Left lung (tissue), 10 donors: Measurements from ENCODE around the gene UBE2M. TPM values are rescaled to one million over a fixed set of nuclear protein-coding genes. Genes with fewer than 3 reads are reported as not detected.

Source experiments
- ATAC-seq: fragments of 200-7000 bp; cut with Tn5 transposase; one replicate; pipeline ENCODE4 v1.9.1; 2020; ENCODE audit warnings: moderate library complexity
- DNase-seq, 4 donors: peaks; one replicate each; pipeline ENCODE4 v3.0.0-alpha.2; 2013 to 2020
- H3K27ac ChIP-seq, 2 donors: fragments of 200-600 bp; sonication (generic) in 1 of 2; one replicate each; pipeline versions ENCODE4 v1.5.0 to v1.8.0; 2020 to 2021
- H3K27me3 ChIP-seq, 2 donors: fragments of 200-600 bp; sonication (generic) in 1 of 2; one replicate each; pipeline versions ENCODE4 v1.5.0 to v1.8.0; 2020 to 2021
- H3K36me3 ChIP-seq, 2 donors: fragments of 200-600 bp; sonication (generic) in 1 of 2; one replicate each; pipeline versions ENCODE4 v1.5.0 to v1.8.0; 2020 to 2021
- H3K4me1 ChIP-seq, 2 donors: fragments of 200-600 bp; one replicate each; pipeline ENCODE4 v1.8.0; 2021
- H3K4me3 ChIP-seq, 2 donors: fragments of 200-600 bp; sonication (generic) in 1 of 2; one replicate each; pipeline versions ENCODE4 v1.5.0 to v1.8.0; 2020 to 2021; ENCODE audit warnings: mild to moderate bottlenecking in 1 of 2
- H3K9me3 ChIP-seq, 2 donors: fragments of 200-600 bp; sonication (generic) in 1 of 2; one replicate each; pipeline versions ENCODE4 v1.5.0 to v1.8.0; 2020 to 2021
- intact Hi-C, 2 donors: fragments of 100-400 bp; cut with DNase I; formaldehyde crosslinking; loops; one replicate each; pipeline versions ENCODE4 v1.11.2 to v1.14.2; 2022
- polyA plus RNA-seq, 6 donors: library from polyadenylated mRNA; unstranded; fragments of 120-200 nt; gene quantifications; one replicate each; pipeline ENCODE4 v1.2.1, GENCODE V29; 2013; ENCODE audit not compliant: insufficient read length in 6 of 6
- total RNA-seq, 2 donors: library from RNA; stranded (reverse); fragmentation: NEBNext Ultra II Directional; extraction: Animal tissue kit (Norgen Biotek cat#: 25700); gene quantifications; one replicate each; pipeline ENCODE4 v1.2.1, GENCODE V29; 2021
- TF ChIP-seq, protein P1 (sequence below), 2 donors: fragments of 200-600 bp; sonication (generic) in 1 of 2; IDR thresholded peaks; one replicate each; pipeline versions ENCODE4 v1.5.0 to v1.8.0; 2021; ENCODE audit warnings: antibody characterized with exemption in 2 of 2
- donor health status: DM: no; HTN: yes; CAD: no.
- donor health status: DM: no; HTN: no; CAD: no.

The UBE2M gene
- total and polyA plus RNA-seq, 8 donors = 54.9 to 85.9 (median 74.0) TPM

DNA sequence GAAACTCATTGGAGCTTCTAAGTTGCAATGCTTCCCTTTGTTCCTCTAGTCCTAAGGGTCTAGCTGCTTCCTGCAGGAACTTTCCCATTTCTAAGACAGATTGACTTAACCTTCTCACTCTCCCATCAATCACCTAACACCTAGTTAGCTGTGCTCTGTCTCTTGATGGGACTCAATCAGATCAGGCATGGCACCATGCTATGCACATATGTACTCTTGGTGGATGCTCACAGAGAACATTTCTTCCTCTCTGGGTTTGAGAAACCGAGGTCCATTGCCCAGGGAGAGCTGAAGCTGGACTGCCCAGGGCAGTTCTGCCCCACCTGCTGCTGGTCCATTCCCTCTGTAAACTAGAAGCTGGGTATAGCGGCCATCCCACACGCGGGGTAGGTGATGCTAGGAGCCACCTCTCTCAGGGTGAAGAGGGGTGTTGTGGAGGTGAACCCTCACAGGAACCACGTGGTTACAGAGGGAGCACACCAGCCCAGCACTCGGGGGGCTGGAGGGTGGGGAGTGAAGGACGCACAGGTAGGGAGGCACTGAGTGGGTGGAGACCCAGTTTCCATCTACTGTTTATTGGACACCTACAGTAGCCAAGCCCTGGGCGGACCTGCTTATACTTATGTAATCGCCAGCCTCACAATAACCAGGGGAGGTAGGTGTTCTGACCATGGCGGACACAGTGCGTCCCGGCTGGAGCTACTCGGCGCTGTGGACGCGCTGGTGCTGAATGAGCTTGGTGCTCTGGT is 3.1 kb upstream of the UBE2M start:
- Histone ChIP-seq H3K9me3 (no peaks in the 10 kb centered on the region), H3K27ac (no peak overlapping the region), H3K4me3 (peak overlapping the region; percentile 21 to 31), H3K27me3 (peaks cover 0 to 39% of the 10 kb centered on the region in 2 donors), H3K36me3 (peaks cover 0 to 9% of the 10 kb centered on the region in 2 donors), H3K4me1 (peaks cover 22 to 44% of the 10 kb centered on the region in 2 donors)
- ATAC-seq = no peak
- TF ChIP-seq, protein P1, sequence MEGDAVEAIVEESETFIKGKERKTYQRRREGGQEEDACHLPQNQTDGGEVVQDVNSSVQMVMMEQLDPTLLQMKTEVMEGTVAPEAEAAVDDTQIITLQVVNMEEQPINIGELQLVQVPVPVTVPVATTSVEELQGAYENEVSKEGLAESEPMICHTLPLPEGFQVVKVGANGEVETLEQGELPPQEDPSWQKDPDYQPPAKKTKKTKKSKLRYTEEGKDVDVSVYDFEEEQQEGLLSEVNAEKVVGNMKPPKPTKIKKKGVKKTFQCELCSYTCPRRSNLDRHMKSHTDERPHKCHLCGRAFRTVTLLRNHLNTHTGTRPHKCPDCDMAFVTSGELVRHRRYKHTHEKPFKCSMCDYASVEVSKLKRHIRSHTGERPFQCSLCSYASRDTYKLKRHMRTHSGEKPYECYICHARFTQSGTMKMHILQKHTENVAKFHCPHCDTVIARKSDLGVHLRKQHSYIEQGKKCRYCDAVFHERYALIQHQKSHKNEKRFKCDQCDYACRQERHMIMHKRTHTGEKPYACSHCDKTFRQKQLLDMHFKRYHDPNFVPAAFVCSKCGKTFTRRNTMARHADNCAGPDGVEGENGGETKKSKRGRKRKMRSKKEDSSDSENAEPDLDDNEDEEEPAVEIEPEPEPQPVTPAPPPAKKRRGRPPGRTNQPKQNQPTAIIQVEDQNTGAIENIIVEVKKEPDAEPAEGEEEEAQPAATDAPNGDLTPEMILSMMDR (IDR thresholded peaks at IDR 0.05) = no peak
- intact Hi-C loops = no loop called here
- DNase-seq = no peak

DNA sequence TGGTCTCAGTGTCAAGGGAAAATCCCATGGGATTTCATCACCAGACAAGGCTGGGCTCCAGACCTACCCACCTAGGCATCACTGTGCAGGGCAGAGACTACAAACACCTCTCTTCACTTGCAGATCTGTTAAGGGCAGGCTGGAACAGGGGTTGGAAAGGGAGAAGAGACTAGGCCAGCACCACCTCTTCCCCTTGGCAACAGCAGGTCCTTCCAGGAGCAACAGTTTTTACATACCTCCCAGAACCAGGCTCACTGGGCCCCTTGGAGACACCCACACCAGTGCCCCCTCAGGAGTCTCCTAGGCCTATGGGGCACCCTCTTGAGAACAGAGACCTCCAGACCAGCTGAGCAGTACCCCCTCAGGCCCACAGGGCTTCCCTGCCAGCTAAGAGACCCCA is 2.5 kb upstream of the UBE2M start:
- no peak overlapping the region for H3K4me3 ChIP-seq
- peak in 1 of 4 donors; percentile 24 for DNase-seq
- H3K27me3 ChIP-seq = peaks cover 0 to 39% of the 10 kb centered on the region in 2 donors
- no peak for ATAC-seq
- H3K27ac ChIP-seq = no peak overlapping the region
- TF ChIP-seq, protein P1 (IDR thresholded peaks at IDR 0.05) = no peak
- intact Hi-C loops = no loop called here
- peaks cover 0 to 14% of the 10 kb centered on the region in 2 donors for H3K36me3 ChIP-seq
- no peaks in the 10 kb centered on the region for H3K9me3 ChIP-seq
- H3K4me1 ChIP-seq = peaks cover 22 to 51% of the 10 kb centered on the region in 2 donors

DNA sequence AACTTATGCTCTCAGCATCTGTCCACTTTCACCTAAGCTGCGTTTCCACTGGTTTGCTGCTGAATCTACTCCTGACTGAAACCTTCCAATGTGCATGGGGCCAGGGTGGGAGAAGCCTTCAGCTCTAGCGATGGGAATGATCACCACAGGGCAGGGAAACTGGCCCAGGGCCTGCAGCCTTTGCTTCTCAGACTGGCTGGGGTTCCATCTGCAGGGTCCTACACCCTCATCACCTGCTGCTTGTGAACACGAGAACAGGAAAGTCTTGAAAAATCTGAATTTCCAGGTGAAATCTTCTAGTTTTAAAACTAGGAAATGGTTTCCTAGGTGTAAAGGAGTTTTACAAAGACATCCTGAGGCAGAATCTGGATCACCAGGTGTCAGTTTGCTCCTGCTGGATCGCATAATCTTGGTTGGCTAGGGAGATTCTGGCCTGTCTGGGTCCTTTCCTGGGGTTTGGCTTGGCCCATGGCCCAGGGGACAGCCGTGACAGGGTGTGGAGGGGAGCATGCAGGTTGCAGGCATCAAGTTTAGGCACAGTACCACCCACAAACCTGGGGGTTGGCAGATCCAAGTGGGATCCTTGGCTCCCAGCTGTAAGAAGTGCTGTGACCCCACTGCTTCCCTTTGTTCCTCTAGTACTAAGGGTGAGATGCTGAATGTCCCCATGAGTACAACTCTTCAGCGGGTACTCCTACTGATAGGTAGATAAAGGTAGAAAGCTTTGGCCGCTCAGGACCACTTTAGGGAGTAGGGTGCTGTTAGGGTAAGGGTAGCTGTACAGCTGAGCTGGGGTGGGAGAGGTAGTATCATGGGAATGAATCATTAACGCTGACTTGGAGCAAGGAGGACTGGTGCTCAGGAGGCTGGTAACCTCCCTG is 1.8 kb upstream of the UBE2M start:
- intact Hi-C loops = no loop called here
- H3K9me3 ChIP-seq = no peaks in the 10 kb centered on the region
- TF ChIP-seq, protein P1 (IDR thresholded peaks at IDR 0.05) = no peak
- H3K4me3 ChIP-seq = peak overlapping the region; percentile 74 to 78
- ATAC-seq (no peak), DNase-seq (peak in 1 of 4 donors; percentile 39)
- H3K4me1 ChIP-seq = peaks cover 27 to 57% of the 10 kb centered on the region in 2 donors
- H3K27me3 ChIP-seq = peaks cover 0 to 39% of the 10 kb centered on the region in 2 donors
- H3K27ac ChIP-seq = peak overlapping the region; percentile 100
- H3K36me3 ChIP-seq = peaks cover 0 to 20% of the 10 kb centered on the region in 2 donors

DNA sequence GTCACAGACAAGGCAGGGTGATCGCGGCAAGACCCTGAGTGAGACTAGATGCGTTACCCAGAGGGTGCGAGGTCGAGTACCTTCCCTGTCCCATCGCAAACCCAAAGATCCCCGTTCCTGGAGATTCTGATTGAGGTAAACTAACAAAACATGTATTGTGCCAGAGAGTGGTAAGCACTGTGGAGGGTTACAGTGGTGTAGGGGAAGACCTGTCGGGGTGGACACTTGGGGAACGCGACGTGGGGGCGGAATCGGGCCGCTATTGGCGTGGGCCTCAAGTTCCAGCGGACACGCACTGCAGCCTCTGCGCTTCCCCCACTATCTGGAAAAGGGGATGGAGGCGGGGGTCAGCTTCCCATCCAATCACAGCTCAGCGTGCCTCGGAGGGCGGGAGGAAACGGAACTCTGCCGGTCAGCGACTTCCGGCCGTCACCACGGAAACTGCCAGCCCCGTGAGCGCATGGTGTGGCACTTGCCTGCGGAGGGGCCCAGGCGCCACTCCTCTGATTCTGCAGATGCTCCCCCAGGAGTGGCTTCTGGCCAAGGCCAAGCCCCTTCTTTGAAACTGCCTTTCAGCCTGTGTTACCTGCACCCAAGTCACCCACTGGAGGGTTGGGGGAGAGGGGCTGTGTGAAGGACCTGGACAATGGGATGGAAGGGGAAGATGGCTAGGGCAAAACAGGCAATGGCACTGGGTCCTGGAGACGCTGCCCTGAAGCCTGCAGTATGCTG is 1.0 kb upstream of the UBE2M start:
- ATAC-seq (peak; percentile 69), DNase-seq (peak; percentile 85 to 95 (median 94))
- Histone ChIP-seq H3K4me1 (peaks cover 29 to 61% of the 10 kb centered on the region in 2 donors), H3K27ac (peak overlapping the region; percentile 100), H3K27me3 (peaks cover 0 to 37% of the 10 kb centered on the region in 2 donors), H3K36me3 (peaks cover 0 to 20% of the 10 kb centered on the region in 2 donors), H3K9me3 (no peaks in the 10 kb centered on the region), H3K4me3 (peak overlapping the region; percentile 74 to 78)
- TF ChIP-seq, protein P1 (IDR thresholded peaks at IDR 0.05) = no peak
- intact Hi-C loops = no loop called here
